ENCODE results near the gene FASTKD1. TPM values are rescaled to one million over a fixed set of nuclear protein-coding genes. Genes with fewer than 3 reads are reported as not detected.

Gene FASTKD1
- total RNA-seq, 1 donor: 14.5 TPM

DNA sequence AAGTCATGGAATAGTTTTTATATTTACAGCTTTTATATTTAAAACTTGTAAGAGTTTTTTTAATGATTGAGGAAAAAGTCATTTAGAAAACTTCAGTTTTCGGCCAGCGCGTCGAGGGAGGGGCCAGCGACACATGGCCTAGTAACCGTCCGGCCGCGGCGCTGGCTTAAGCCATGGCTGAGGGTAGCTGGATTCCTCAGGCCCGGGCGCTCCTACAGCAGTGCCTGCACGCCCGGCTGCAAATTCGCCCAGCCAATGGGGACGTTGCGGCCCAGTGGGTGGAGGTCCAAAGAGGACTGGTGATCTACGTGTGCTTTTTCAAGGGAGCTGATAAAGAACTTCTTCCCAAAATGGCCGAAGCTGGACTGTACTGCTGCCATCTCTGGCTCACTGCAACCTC lies 69.0 kb downstream of the FASTKD1 start:
- Histone ChIP-seq H3K4me1 (ENCODE audit: insufficient read depth, low read length) (peaks cover 11% of the 10 kb centered on the region), H3K4me2 (ENCODE audit: insufficient read depth, low read length) (no peak overlapping the region), H3K27ac (ENCODE audit: low read depth, low read length) (no peak overlapping the region), H3K27me3 (ENCODE audit: insufficient read depth, low read length) (no peaks in the 10 kb centered on the region), H3K36me3 (ENCODE audit: insufficient read depth, low read length) (no peaks in the 10 kb centered on the region), H4K20me1 (ENCODE audit: insufficient read depth, low read length) (no peaks in the 10 kb centered on the region), H3K79me2 (ENCODE audit: insufficient read depth, low read length) (no peaks in the 10 kb centered on the region), H3K4me3 (ENCODE audit: insufficient read depth, low read length) (no peak overlapping the region), H3K9me3 (ENCODE audit: low read depth, low read length) (no peaks in the 10 kb centered on the region), H2AFZ (ENCODE audit: low read length) (no peak overlapping the region)
- DNase-seq (ENCODE audit: insufficient read length, low spot score, missing footprints): no peak
- TF ChIP-seq CTCF (IDR thresholded peaks at IDR 0.05; ENCODE audit: extremely low read depth, low read depth, low read length): no peak

- Histone ChIP-seq H4K20me1 (ENCODE audit: insufficient read depth, low read length) (no peaks in the 10 kb centered on the region), H2AFZ (ENCODE audit: low read length) (no peak overlapping the region), H3K4me1 (ENCODE audit: insufficient read depth, low read length) (no peaks in the 10 kb centered on the region), H3K27me3 (ENCODE audit: insufficient read depth, low read length) (no peaks in the 10 kb centered on the region), H3K4me2 (ENCODE audit: insufficient read depth, low read length) (no peak overlapping the region), H3K27ac (ENCODE audit: low read depth, low read length) (no peak overlapping the region), H3K79me2 (ENCODE audit: insufficient read depth, low read length) (no peaks in the 10 kb centered on the region), H3K36me3 (ENCODE audit: insufficient read depth, low read length) (peaks cover 6% of the 10 kb centered on the region), H3K4me3 (ENCODE audit: insufficient read depth, low read length) (no peak overlapping the region), H3K9me3 (ENCODE audit: low read depth, low read length) (no peaks in the 10 kb centered on the region)
- no peak for DNase-seq (ENCODE audit: insufficient read length, low spot score, missing footprints)
- no peak for TF ChIP-seq CTCF (IDR thresholded peaks at IDR 0.05; ENCODE audit: extremely low read depth, low read depth, low read length)
These were observed 78.2 kb downstream of the FASTKD1 start for GRCh38 chr2:169495310-169495928.

DNA sequence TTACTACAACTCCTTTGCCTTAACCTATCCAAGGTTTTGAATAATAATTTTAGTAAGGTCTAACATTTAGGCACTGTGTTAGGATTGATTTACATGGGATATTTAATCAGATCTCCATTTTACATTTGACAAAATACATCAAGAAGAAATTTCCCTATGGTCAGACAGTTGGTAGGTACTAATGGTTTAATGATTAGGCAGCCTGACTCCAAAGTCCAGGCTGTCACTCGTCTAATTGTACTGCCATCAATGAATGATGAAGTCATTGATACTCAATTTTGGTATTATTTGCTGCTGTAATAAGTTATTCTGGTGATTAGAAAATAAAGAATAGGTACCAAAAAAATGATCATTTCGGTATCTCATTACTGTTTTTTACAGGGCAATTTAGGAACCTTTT lies 80.3 kb downstream of the FASTKD1 start:
- Histone ChIP-seq H3K4me2 (ENCODE audit: insufficient read depth, low read length) (no peak overlapping the region), H3K4me1 (ENCODE audit: insufficient read depth, low read length) (no peaks in the 10 kb centered on the region), H3K79me2 (ENCODE audit: insufficient read depth, low read length) (no peaks in the 10 kb centered on the region), H4K20me1 (ENCODE audit: insufficient read depth, low read length) (no peaks in the 10 kb centered on the region), H3K36me3 (ENCODE audit: insufficient read depth, low read length) (peaks cover 11% of the 10 kb centered on the region), H3K27me3 (ENCODE audit: insufficient read depth, low read length) (no peaks in the 10 kb centered on the region), H3K9me3 (ENCODE audit: low read depth, low read length) (no peaks in the 10 kb centered on the region), H3K27ac (ENCODE audit: low read depth, low read length) (no peak overlapping the region), H2AFZ (ENCODE audit: low read length) (no peak overlapping the region), H3K4me3 (ENCODE audit: insufficient read depth, low read length) (no peak overlapping the region)
- TF ChIP-seq CTCF (IDR thresholded peaks at IDR 0.05; ENCODE audit: extremely low read depth, low read depth, low read length): no peak
- DNase-seq (ENCODE audit: insufficient read length, low spot score, missing footprints): no peak

GRCh38 chr2:169491378-169491777 lies 82.3 kb downstream of the FASTKD1 start:
- no peak overlapping the region for H3K4me3 ChIP-seq (ENCODE audit: insufficient read depth, low read length)
- DNase-seq (ENCODE audit: insufficient read length, low spot score, missing footprints): no peak
- no peaks in the 10 kb centered on the region for H3K9me3 ChIP-seq (ENCODE audit: low read depth, low read length)
- no peaks in the 10 kb centered on the region for H3K27me3 ChIP-seq (ENCODE audit: insufficient read depth, low read length)
- no peaks in the 10 kb centered on the region for H3K79me2 ChIP-seq (ENCODE audit: insufficient read depth, low read length)
- H2AFZ ChIP-seq (ENCODE audit: low read length): no peak overlapping the region
- H4K20me1 ChIP-seq (ENCODE audit: insufficient read depth, low read length): no peaks in the 10 kb centered on the region
- H3K4me2 ChIP-seq (ENCODE audit: insufficient read depth, low read length): no peak overlapping the region
- no peaks in the 10 kb centered on the region for H3K4me1 ChIP-seq (ENCODE audit: insufficient read depth, low read length)
- no peak for TF ChIP-seq CTCF (IDR thresholded peaks at IDR 0.05; ENCODE audit: extremely low read depth, low read depth, low read length)
- peaks cover 11% of the 10 kb centered on the region for H3K36me3 ChIP-seq (ENCODE audit: insufficient read depth, low read length)
- H3K27ac ChIP-seq (ENCODE audit: low read depth, low read length): no peak overlapping the region

Data from osteoblast (primary cell).